ENCODE measurements around the gene NR0B1.

NR0B1 gene

DNA sequence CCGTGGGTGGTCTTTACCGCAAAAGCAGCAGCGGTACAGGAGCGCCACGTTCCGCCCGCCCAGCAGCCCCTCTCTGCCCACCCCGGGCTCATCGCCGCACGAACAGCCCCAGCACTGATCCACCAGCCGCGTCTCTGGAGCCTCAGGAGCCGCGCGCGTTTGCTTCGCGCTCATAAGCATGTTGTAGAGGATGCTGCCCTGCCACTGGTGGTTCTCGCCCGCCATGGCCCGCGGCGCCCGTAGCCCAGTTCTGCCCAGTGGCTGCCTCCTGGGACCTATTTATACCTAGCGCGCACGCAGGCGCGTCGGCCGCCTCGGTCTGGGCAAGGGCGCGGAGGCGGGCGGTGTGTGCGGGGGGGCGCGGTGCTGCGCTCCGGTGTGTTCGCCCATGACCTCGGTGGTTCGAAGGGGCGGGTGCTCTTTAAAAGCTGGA is at the start of gene NR0B1:
Gene NR0B1, minus strand, starts transcription at position 252 of the 433 bp plus-strand sequence. Its CDS starts 27 bp downstream, at position 225.
- DNase-seq = no peak

GRCh38 chrX:30349946-30350345 is 40.8 kb upstream of the NR0B1 start:
- no peak for DNase-seq

DNA sequence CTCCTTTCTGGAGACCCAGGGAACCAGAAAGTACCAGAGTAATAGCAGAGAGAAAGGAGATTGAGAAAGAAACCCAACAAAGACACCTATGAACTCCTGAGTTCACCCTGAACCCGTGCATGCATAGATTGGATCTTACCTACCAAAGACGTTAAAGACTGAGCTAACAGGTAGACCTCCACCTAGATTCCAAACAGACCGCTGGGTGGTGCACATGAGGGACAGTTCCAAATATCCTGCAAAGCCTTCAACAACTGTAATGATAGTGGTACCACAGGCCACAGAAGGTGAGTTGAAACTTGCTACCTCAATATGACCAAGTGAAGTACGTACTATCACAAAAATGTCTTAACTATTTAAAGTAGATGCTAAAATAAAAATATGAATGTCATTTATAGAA is 34.0 kb upstream of the NR0B1 start:
- no peak for DNase-seq

- no peak for DNase-seq
Observed at GRCh38 chrX:30340753-30341152, 31.6 kb upstream of the NR0B1 start.

- no peak for DNase-seq
Observed at GRCh38 chrX:30327762-30328161, 18.6 kb upstream of the NR0B1 start.

GRCh38 chrX:30317308-30317707 is 8.1 kb upstream of the NR0B1 start:
- no peak for DNase-seq

- no peak for DNase-seq
Observed at GRCh38 chrX:30313322-30313721, 4.1 kb upstream of the NR0B1 start.

DNA sequence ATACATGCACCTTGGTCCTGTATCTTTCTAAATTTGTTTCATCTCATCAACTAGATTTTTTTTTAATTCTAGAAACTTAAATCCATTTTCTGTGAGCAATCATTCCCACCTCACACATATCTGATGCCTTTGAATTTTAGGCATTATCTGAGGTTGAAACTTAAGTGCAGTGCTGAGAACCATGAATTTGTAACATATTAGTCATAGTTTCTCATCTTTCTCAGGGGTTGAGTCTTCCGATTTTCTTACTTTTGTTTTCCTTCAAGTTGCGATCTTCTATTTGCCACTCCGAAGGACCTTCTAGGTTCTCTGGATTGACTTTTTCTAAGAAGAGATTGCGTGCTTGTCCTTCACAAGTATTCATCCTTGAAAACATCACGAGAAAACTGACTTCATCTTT is 3.7 kb upstream of the NR0B1 start:
- DNase-seq = no peak

- DNase-seq = no peak
Observed at GRCh38 chrX:30310429-30311206, 1.4 kb upstream of the NR0B1 start.

DNA sequence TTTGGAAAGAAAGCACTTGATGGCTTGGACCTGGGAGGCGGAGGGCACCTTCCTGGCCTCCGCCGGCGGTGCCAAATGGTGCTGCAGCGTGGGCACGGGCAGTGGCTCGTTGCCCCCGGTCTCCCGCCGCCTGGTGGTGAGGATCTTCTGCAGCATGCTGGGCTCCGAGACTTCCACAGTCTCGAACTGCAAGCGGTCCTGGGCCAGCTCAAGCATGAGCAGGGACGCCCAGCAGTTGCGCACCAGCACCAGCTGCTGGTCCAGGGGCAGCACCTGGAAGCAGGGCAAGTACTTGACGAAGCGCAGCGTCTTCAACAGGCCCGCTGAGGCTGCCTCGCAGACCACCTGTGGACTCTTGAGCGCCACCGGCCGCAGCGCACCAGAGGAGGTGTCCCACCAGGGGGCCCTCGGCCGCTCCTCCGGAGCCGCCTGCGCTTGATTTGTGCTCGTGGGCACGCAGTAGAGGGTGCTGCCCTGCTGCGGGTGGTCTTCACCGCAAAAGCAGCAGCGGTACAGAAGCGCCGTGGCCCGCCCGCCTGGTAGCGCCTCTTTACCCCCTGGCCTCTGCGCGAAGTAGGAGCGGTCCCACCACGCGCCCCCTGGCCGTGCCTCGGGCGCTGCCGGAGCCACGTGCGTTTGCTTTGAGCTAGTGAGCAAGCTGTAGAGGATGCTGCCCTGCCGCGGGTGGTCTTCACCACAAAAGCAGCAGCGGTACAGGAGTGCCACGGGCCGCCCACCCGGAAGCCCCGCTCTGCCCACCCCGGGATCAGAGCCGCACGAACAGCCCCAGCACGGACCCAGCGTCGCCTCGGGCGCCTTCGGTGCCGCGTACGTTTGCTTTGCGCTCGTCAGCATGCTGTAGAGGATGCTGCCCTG is 689 bp downstream of the NR0B1 start:
- DNase-seq = peak; percentile 40

DNA sequence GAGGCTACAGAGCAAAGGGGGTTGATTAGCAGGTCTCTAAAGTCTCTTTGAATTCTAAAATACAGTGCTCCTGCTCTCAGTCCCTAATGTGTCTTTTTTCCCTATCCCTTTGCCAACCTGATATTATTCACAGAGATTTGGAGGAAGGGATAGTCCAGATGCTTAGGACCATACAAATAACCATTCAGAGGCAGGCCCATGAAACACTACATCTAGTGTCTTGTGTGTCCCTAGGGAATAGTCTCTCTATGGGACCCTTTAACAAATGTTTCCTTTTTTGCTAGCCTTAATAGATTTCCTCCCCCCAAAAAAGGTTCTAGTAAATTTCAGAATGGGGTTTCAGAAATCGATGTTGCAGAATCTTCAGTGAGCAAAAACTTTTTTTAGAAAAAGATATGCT is 1.7 kb downstream of the NR0B1 start:
- DNase-seq = no peak

DNA sequence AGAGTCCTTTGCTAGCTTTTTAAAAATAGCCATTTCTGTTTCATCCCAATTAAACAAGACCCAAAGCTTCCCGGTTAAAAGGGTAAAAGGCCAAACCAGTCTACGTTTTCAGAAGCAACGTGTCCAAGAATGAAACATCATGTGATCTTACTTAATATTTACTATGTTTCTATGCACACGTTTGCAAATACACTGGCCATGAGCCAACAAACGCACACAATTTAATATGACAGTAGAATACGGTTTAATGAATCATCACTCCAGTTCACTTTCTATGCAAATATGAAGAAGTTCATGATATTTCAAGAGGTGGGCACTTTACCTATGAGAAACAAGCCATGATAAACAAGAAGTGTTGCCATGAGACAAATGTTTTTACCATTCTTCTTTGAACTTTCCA is 4.3 kb downstream of the NR0B1 start:
- DNase-seq = no peak

- no peak for DNase-seq
Observed at GRCh38 chrX:30302956-30303355, 6.2 kb downstream of the NR0B1 start.

- DNase-seq = no peak
Observed at GRCh38 chrX:30301963-30302362, 7.2 kb downstream of the NR0B1 start.

GRCh38 chrX:30301208-30301607 is 8.0 kb downstream of the NR0B1 start:
- no peak for DNase-seq

- DNase-seq = no peak
Observed at GRCh38 chrX:30296408-30297254, 12.6 kb downstream of the NR0B1 start.

GRCh38 chrX:30283456-30284200 is 25.6 kb downstream of the NR0B1 start:
- no peak for DNase-seq

- no peak for DNase-seq
Observed at GRCh38 chrX:30282527-30282926, 26.7 kb downstream of the NR0B1 start.

DNA sequence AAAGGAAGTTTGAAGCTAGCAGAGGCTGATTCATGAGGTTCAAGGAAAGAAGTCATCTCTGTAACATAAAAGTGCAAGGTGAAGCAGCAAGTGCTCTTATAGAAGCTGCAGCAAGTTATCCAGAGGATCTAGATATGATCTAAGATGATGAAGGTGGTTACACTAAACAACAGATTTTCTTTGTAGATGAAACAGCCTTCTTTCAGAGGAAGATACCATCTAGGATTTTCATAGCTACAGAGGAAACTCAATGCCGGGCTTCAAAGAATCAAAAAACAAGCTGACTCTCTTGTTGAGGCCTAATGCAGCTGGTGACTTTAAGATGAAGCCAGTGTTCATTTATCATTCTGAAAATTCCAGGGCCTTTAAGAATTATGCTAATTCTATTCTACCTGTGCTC is 28.8 kb downstream of the NR0B1 start:
- no peak for DNase-seq

- no peak for DNase-seq
Observed at GRCh38 chrX:30278365-30278764, 30.8 kb downstream of the NR0B1 start.

GRCh38 chrX:30275498-30275897 is 33.7 kb downstream of the NR0B1 start:
- DNase-seq = no peak

- DNase-seq = no peak
Observed at GRCh38 chrX:30270639-30271038, 38.6 kb downstream of the NR0B1 start.
